H1 (cell line): ENCODE results near the gene COL28A1. TPM values are rescaled to one million over a fixed set of nuclear protein-coding genes. Genes with fewer than 3 reads are reported as not detected.

ENCODE experiments used
- CHD7 ChIP-seq: fragments of 300-600 bp; sonication (generic); IDR thresholded peaks from 2 replicates; pipeline ENCODE4 v1.7.1; 2012; ENCODE audit warnings: low read length, moderate library complexity, mild to moderate bottlenecking, inconsistent platforms; ENCODE audit not compliant: insufficient replicate concordance
- E2F6 ChIP-seq: IDR thresholded peaks from 2 replicates; pipeline ENCODE4 v1.6.1; 2012; ENCODE audit warnings: inconsistent platforms
- GABPA ChIP-seq: IDR thresholded peaks from 2 replicates; pipeline ENCODE4 v1.6.1; 2011; ENCODE audit warnings: mild to moderate bottlenecking, low read length, moderate library complexity, borderline replicate concordance; ENCODE audit not compliant: insufficient read depth
- JUND ChIP-seq: IDR thresholded peaks from 2 replicates; pipeline ENCODE4 v1.6.1; 2011; ENCODE audit warnings: mild to moderate bottlenecking, improper control_type of control experiment, low read length
- POU5F1 ChIP-seq: IDR thresholded peaks from 2 replicates; pipeline ENCODE4 v1.6.1; 2011; ENCODE audit warnings: low read depth, mild to moderate bottlenecking, low read length, moderate library complexity
- RBBP5 ChIP-seq: IDR thresholded peaks from 2 replicates; pipeline ENCODE4 v1.7.1; 2012; ENCODE audit warnings: low read depth, mild to moderate bottlenecking, inconsistent platforms, low read length, moderate library complexity, borderline replicate concordance
- polyA plus RNA-seq, 7 experiments: library from polyadenylated mRNA; depleted of rRNA in 3 of 7; stranded (reverse) in 5 of 7; unstranded in 2 of 7; fragments of >200 nt in 5 of 7; fragments of 200-250 nt in 2 of 7; gene quantifications; 1 replicate in 5 of 7; 2 replicates in 1 of 7; 4 replicates in 1 of 7; pipeline versions ENCODE4 v1.2.1 to v1.2.3, GENCODE V29; 2011 to 2013; ENCODE audit warnings: missing spikeins in 2 of 7, mixed read lengths in 2 of 7
- total RNA-seq: library from RNA; stranded (reverse); fragmentation: NEBNext Ultra II Directional; extraction: Animal tissue kit (Norgen Biotek cat#: 25700); gene quantifications from 2 replicates; pipeline ENCODE4 v1.2.1, GENCODE V29; 2021

The COL28A1 gene
- total and polyA plus RNA-seq, 2 of the 8 experiments (the other 6 are each of a cell fraction or from before 2014, with no cell fraction given), result 0.22 to 0.38 TPM

GRCh38 chr7:7474436-7474835, 61.2 kb downstream of the COL28A1 start (continued):
- TF ChIP-seq CHD7 (no peak), GABPA (no peak), POU5F1 (no peak), JUND (no peak), E2F6 (no peak), RBBP5 (no peak)
- TF ChIP-seq, all 59 proteins: peak for 0
